Hepatocyte (in vitro differentiated cells): ENCODE results near the gene FADD.

ENCODE experiments used
- CTCF ChIP-seq: fragments of 200-600 bp; sonication (generic); IDR thresholded peaks from 2 replicates; pipeline ENCODE4 v1.5.1; 2016; ENCODE audit warnings: antibody characterized with exemption, mild to moderate bottlenecking; ENCODE audit not compliant: poor library complexity
- EZH2 ChIP-seq: fragments of 200-600 bp; sonication (generic); IDR thresholded peaks from 2 replicates; pipeline ENCODE4 v1.6.1; 2016; ENCODE audit warnings: antibody characterized with exemption, mild to moderate bottlenecking, borderline replicate concordance
- EZH2phosphoT487 ChIP-seq: fragments of 200-600 bp; sonication (generic); IDR thresholded peaks from one replicate; pipeline ENCODE4 v1.6.1; 2018; ENCODE audit warnings: antibody characterized with exemption, mild to moderate bottlenecking, low read depth, moderate library complexity; ENCODE audit not compliant: unreplicated experiment, severe bottlenecking

GRCh38 chr11:70255477-70256116 lies 52.5 kb downstream of the FADD start:
- TF ChIP-seq CTCF (no peak), EZH2phosphoT487 (no peak), EZH2 (no peak)
